GM19099 (cell line): ENCODE results near the gene MAPT.

Experiments used
- POLR2A ChIP-seq: IDR thresholded peaks from 3 replicates; pipeline ENCODE4 v1.6.1; 2011; ENCODE audit warnings: low read depth; ENCODE audit not compliant: insufficient read length; ENCODE audit errors: extremely low read depth

MAPT gene

DNA sequence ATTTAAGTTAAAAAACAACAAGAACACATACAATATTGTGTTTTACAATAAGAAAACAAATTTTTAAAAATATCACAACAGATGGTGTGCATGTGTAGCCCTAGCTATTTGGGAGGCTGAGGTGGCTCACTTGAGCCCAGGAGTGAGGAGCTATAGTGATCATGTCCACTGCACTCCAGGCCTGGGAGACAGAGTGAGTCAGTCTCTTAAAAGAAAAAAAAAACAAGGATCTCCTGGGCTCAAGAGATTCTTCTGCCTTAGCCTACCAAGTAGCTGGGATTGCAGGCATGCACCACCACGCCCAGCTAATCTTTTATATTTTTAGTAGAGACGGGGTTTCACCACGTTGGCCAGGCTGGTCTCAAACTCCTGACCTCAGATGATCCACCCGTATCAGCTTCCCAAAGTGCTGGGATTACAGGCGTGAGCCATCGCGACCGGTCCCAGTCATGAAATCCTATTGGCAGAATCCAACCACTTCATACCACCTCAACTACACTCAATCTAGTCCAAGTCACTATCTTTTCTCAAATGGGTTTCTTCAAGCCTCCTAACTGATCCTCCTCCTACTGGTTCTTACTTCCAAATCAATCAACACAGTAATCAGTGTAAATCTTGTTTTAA, 159.7 kb downstream of the MAPT start:
- TF ChIP-seq POLR2A = no peak

DNA sequence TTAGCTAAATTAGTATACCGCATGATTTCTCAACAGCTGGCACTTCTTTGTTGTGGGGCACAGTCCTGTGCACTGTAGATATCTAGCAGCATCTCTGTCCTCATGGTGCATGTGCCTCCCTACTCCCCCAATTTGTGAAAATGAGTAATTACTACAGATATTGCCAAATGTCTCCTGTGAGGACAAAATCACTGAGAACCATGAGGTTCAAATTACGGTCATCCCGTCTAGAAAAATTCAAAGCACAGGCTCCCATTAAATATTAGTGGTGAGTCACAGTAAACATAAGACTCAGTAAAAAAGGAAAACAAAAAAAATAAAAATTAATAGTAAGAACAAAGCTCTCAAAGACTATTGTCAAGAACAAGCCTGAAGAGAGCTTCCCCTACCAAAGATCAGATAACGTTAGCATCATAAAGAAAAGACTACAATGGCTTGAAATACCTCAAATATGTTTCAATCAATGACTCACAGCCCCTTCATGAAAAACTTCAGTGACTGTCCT, 162.5 kb downstream of the MAPT start:
- TF ChIP-seq POLR2A = no peak

DNA sequence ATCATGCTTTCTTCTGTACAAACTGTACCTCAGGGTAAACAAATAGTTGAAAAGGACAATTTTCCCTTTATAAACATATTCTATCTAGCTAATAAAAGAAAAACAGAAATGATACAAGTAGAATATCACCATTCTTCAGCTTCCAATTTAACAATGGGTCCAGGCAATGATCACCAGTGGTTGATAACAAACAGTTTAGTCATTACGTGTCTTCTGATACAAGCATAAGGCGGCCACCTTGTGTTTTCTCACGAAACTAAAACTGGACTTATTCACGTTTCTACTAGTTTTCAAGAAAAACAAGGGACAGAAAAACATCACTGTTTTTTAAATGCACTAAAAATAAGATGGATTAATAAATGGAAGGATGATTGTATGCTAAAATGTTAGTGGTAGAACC, 163.0 kb downstream of the MAPT start:
- TF ChIP-seq POLR2A = no peak

DNA sequence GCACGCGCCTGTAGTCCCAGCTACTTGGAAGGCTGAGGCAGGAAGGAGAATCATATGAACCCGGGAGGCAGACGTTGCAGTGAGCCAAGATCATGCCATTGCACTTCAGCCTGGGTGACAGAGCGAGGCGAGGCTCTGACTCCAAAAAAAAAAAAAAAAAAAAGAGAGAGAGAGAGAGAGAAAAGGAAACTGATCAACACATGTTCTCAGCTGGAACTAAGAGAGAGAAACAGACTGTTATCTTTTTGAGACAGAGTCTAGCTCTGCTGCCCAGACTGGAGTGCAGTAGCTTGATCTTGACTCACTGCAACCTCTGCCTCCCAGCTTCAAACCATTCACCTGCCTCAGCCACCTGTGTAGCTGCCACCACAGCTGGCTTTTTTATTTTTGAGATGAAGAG, 165.1 kb downstream of the MAPT start:
- TF ChIP-seq POLR2A = no peak

DNA sequence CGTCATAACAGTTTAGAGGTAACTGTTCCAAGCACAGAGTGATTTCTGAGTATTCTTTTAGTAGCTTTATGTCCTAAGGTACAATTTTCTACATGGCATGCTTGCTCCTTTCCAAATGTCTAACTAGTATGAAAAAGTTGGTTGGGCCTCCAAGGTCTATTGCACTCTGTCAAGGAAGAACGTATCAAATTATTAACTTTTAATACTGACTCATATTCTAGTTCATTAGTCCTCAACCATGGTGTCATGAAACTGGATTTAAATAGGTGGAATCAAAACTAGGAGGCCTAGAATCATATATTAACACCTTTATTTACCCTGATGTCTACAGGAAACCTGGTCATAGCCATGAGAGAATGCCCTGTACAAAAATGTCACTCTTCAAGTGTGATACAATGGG, 166.1 kb downstream of the MAPT start:
- TF ChIP-seq POLR2A = no peak

DNA sequence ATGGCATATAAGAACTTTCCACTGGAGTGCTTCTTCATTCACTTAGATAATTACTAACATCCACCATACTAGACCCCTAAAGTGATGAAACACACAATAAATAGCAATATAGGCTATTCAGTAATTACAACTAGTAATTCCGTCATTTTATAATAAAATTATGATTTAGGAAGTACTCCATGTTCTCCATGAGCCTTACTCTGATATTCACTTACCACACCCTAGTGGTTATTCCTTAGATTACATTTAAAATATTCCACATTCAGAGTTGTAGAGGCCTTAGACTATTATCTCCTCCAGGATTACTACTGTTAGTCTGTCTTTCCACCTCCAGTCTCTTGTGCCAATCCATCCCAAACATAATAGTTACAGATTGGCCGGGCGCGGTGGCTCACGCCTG, 167.1 kb downstream of the MAPT start:
- no peak for TF ChIP-seq POLR2A

DNA sequence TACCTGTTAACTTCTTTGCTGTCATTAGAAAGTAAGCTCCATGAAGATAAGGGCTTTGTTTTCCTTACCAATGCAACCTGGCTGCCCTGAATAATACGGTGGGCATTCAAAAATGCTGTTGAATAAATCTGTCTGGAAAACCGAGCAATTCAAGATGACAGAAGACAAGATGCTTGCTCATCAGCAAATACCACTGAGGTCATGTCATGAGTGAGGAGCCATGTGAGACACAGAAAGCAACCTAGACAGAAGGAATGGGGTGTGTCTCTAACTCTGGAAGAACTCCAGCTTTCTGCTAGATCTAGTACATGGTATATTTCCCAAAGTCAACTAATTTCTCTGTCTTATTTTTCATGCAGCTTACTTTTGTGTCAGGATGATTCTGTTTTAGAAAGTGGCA, 168.9 kb downstream of the MAPT start:
- no peak for TF ChIP-seq POLR2A

DNA sequence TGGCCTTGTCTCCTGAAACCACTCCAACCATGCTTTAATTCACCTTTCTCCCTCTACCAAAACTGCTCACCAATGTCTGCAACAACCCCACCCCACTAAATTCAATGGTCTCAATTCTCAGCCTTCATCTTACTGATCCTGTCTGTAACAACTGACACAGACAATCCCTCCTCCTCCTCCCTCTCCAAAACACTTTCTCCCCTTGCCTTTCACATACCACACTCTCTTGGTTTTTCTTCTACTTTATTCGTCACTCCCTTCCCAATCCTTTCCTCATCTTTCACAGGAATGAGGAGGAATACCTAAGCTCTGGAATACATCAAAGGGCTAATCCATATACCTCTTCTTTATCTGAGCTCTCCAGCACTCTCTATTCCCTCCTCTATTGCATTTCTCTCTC, 170.1 kb downstream of the MAPT start:
- TF ChIP-seq POLR2A = no peak

DNA sequence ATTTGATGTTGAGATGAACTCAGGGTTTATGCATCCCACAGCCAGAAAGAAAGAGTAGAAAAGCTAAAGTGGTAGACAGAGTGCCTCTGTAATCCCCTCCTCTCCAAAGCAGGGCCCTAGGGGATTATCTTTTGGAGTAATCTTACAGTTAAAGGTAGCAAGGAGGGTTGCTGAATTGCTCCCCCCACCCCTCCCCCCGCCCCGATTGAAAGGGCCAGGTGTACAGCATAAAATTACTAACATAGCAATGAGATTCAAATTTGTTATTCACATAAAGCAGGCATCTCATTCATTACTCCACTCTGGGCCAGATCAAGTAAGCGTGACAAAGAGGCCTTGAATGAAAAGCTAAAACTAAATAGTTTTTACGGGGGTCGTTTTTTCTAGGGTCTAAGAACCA, 177.4 kb downstream of the MAPT start:
- no peak for TF ChIP-seq POLR2A

DNA sequence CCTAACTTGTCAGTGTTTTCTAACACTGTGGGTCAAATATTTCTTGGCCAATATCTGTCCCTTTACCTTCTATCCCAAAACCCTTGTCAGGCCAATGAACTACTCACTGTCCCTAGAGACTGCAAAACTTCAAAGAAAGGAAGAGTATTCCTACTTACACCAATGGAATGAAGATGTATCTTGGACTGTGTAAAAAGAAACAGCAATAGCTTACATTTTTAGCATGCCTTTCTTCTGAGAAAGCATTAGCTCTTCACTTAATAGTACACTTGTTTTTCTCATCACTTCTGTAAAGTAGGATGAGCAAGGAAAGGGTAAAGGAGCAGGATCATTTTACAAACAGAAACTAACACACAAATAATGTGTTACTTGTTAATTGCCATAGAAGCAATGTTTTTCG, 178.6 kb downstream of the MAPT start:
- TF ChIP-seq POLR2A = no peak

DNA sequence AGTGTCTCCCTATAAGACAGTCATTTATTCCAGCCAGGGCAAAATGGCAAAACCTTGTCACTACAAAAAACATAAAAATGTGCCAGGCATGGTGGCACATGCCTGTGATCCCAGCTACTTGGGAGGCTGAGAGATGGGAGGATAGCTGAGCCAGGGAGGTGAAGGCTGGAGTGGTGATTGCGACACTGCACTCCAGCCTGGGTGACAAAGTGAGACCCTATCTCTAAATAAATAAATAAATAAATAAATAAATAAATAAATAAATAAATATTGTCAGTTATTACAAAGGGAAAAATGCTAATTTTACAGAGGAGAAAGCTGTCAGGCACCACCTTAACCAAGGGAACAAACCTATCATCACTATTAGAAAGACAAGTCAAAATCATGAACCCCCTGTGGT, 180.2 kb downstream of the MAPT start:
- no peak for TF ChIP-seq POLR2A
